GM12801 (cell line): Measurements from ENCODE around the gene PCDH15.

ENCODE experiments used
- CTCF ChIP-seq: IDR thresholded peaks from one replicate; pipeline ENCODE4 v1.5.1; 2011; ENCODE audit warnings: control low read depth; ENCODE audit not compliant: insufficient read length; ENCODE audit errors: extremely low read depth

The PCDH15 gene

GRCh38 chr10:54758791-54759190 lies 42.2 kb downstream of the PCDH15 start:
- TF ChIP-seq CTCF, result no peak

GRCh38 chr10:54749623-54750022 lies 51.4 kb downstream of the PCDH15 start:
- TF ChIP-seq CTCF, result no peak

GRCh38 chr10:54745436-54745835 lies 55.6 kb downstream of the PCDH15 start:
- TF ChIP-seq CTCF, result no peak

GRCh38 chr10:54742416-54742815 lies 58.6 kb downstream of the PCDH15 start:
- TF ChIP-seq CTCF, result no peak

- TF ChIP-seq CTCF, result no peak
Observed at GRCh38 chr10:54728511-54728910, 72.5 kb downstream of the PCDH15 start.

GRCh38 chr10:54722075-54722474 lies 79.0 kb downstream of the PCDH15 start:
- no peak for TF ChIP-seq CTCF

GRCh38 chr10:54710918-54711317 lies 90.1 kb downstream of the PCDH15 start:
- no peak for TF ChIP-seq CTCF

GRCh38 chr10:54708591-54708990 lies 92.4 kb downstream of the PCDH15 start:
- TF ChIP-seq CTCF, result no peak
